Endothelial cell of umbilical vein (primary cell): ENCODE results near the gene TMEM41B. TPM values are rescaled to one million over a fixed set of nuclear protein-coding genes. Genes with fewer than 3 reads are reported as not detected.

Source experiments
- BruUV-seq: library from RNA; stranded (reverse); fragments of 400-500 nt; replicated peaks from 2 replicates; lab custom pipeline; 2021; lab: Mats Ljungman, UMichigan
- CTCF ChIA-PET: fragments of 300-600, 350-600 bp; sonication (Branson Sonifier 250); formaldehyde crosslinking; loops from one replicate; lab custom pipeline; 2021; ENCODE audit warnings: antibody characterized with exemption, inconsistent platforms; lab: Charles Lee
- POLR2A ChIA-PET: fragments of 300-600, 350-600 bp; sonication (Branson Sonifier 250); formaldehyde crosslinking; loops from one replicate; lab custom pipeline; 2021; ENCODE audit warnings: antibody characterized with exemption, inconsistent platforms; lab: Charles Lee
- DNase-seq: peaks from one replicate; pipeline ENCODE4 v3.0.0-alpha.2; 2011; ENCODE audit warnings: low read depth, low spot score
- FAIRE-seq: peaks from 2 replicates; lab custom pipeline; 2011; peaks lifted over from hg19 to GRCh38; lab: Jason Lieb, UNC
- H2AFZ ChIP-seq: 2 replicates; pipeline ENCODE4 v1.6.0; 2012; ENCODE audit warnings: low read depth, low read length, control low read depth, inconsistent platforms
- H3K27ac ChIP-seq: 2 replicates; pipeline ENCODE4 v1.5.1; 2011; ENCODE audit warnings: low read depth, mild to moderate bottlenecking, control low read depth, low read length, moderate library complexity; ENCODE audit not compliant: insufficient read depth
- H3K27me3 ChIP-seq, 2 experiments: 2 replicates each; pipeline versions ENCODE4 v1.6.0 to v1.6.1; 2011; ENCODE audit warnings: low read length in 2 of 2, mixed read lengths in 1 of 2; ENCODE audit not compliant: control insufficient read depth in 2 of 2, insufficient read depth in 2 of 2
- H3K36me3 ChIP-seq, 2 experiments: 2 replicates in 1 of 2; 3 replicates in 1 of 2; pipeline ENCODE4 v1.5.1; 2011; ENCODE audit warnings: low read length in 2 of 2, mild to moderate bottlenecking in 1 of 2, moderate library complexity in 1 of 2; ENCODE audit not compliant: control insufficient read depth in 2 of 2, insufficient read depth in 2 of 2; ENCODE audit errors: extremely low read depth in 1 of 2
- H3K4me1 ChIP-seq: 3 replicates; pipeline ENCODE4 v1.5.1; 2011; ENCODE audit warnings: mild to moderate bottlenecking, low read length; ENCODE audit not compliant: control insufficient read depth, insufficient read depth; ENCODE audit errors: extremely low read depth
- H3K4me2 ChIP-seq: 2 replicates; pipeline ENCODE4 v1.6.1; 2011; ENCODE audit warnings: low read length, control low read depth, mixed read lengths; ENCODE audit not compliant: insufficient read depth
- H3K4me3 ChIP-seq, 3 experiments: fragments of 200-600 bp in 1 of 3; sonication (generic), shearing (Covaris generic) in 1 of 3; replicated peaks in 1 of 3; 2 replicates each; pipeline ENCODE4 v1.5.1; 2011 to 2016; ENCODE audit warnings: control low read depth in 3 of 3, low read length in 3 of 3, mild to moderate bottlenecking in 2 of 3, inconsistent platforms in 1 of 3, low read depth in 1 of 3, moderate library complexity in 1 of 3; ENCODE audit not compliant: insufficient read depth in 1 of 3
- H3K79me2 ChIP-seq: 2 replicates; pipeline ENCODE4 v1.6.0; 2012; ENCODE audit warnings: low read length, inconsistent platforms; ENCODE audit not compliant: control insufficient read depth, insufficient read depth
- H3K9ac ChIP-seq: replicated peaks from 2 replicates; pipeline ENCODE3; 2011; ENCODE audit warnings: low read length, control low read depth; ENCODE audit not compliant: insufficient read depth; ENCODE audit errors: extremely low read depth
- H3K9me1 ChIP-seq: replicated peaks from 3 replicates; pipeline ENCODE4 v1.6.0; 2011; ENCODE audit warnings: mild to moderate bottlenecking, low read length; ENCODE audit not compliant: control insufficient read depth, insufficient read depth; ENCODE audit errors: extremely low read depth
- H3K9me3 ChIP-seq: replicated peaks from 2 replicates; pipeline ENCODE4 v1.5.1; 2012; ENCODE audit warnings: low read length, inconsistent platforms; ENCODE audit not compliant: control insufficient read depth, insufficient read depth
- H4K20me1 ChIP-seq: replicated peaks from 2 replicates; pipeline ENCODE3; 2011; ENCODE audit warnings: mild to moderate bottlenecking, low read length; ENCODE audit not compliant: control insufficient read depth, insufficient read depth; ENCODE audit errors: extremely low read depth
- EZH2 ChIP-seq: IDR thresholded peaks from 2 replicates; pipeline ENCODE4 v1.6.1; 2012; ENCODE audit warnings: borderline replicate concordance, low read depth, mild to moderate bottlenecking, moderate library complexity, low read length, inconsistent platforms; ENCODE audit not compliant: severe bottlenecking
- FOS ChIP-seq: IDR thresholded peaks from 2 replicates; pipeline ENCODE4 v1.6.1; 2011; ENCODE audit warnings: mild to moderate bottlenecking, low read length, moderate library complexity, borderline replicate concordance; ENCODE audit not compliant: insufficient read depth
- GATA2 ChIP-seq: IDR thresholded peaks from 2 replicates; pipeline ENCODE4 v1.7.0; 2011; ENCODE audit warnings: low read depth, mild to moderate bottlenecking, moderate library complexity, mixed read lengths, low read length; ENCODE audit not compliant: insufficient read length, insufficient read depth
- JUN ChIP-seq: IDR thresholded peaks from 2 replicates; pipeline ENCODE4 v1.6.1; 2011; ENCODE audit warnings: borderline replicate concordance, low read depth; ENCODE audit not compliant: insufficient read length, insufficient read depth
- MYC ChIP-seq: IDR thresholded peaks from one replicate; pipeline ENCODE4 v1.6.1; 2011; ENCODE audit warnings: mild to moderate bottlenecking, low read depth, low read length
- POLR2A ChIP-seq: IDR thresholded peaks from 2 replicates; pipeline ENCODE4 v1.6.1; 2012; ENCODE audit warnings: low read depth, mild to moderate bottlenecking, control low read depth, low read length
- POLR2AphosphoS5 ChIP-seq: IDR thresholded peaks from 2 replicates; pipeline ENCODE4 v1.6.1; 2012; ENCODE audit warnings: low read depth, mild to moderate bottlenecking, control low read depth, low read length, moderate library complexity; ENCODE audit not compliant: insufficient read depth
- dilution Hi-C: fragments of 300-500 bp; cut with MboI; formaldehyde crosslinking; loops from one replicate; pipeline ENCODE4 v1.15.0; 2019; ENCODE audit warnings: low sequenced_read_pairs; ENCODE audit not compliant: extremely low pct_ligation_motif_present
- intact Hi-C: fragments of 100-400 bp; cut with micrococcal nuclease; formaldehyde crosslinking; loops from one replicate; pipeline ENCODE4 v1.10.0; 2022
- polyA plus RNA-seq, 4 experiments: library from polyadenylated mRNA; depleted of rRNA in 3 of 4; stranded (reverse) in 3 of 4; unstranded in 1 of 4; fragments of >200 nt; gene quantifications; 2 replicates each; pipeline versions ENCODE4 v1.2.1 to v1.2.3, GENCODE V29; 2011 to 2012; ENCODE audit warnings: missing spikeins in 1 of 4
- total RNA-seq: library from RNA; stranded (reverse); gene quantifications from 2 replicates; pipeline ENCODE4 v1.2.3, GENCODE V29; 2021
- TF ChIP-seq, protein P1 (sequence below): IDR thresholded peaks from 2 replicates; pipeline ENCODE4 v1.6.1; 2011; ENCODE audit not compliant: insufficient read depth, insufficient read length
- TF ChIP-seq, protein P2 (sequence below), 2 donors: IDR thresholded peaks; 1 replicate in 1 of 2; 2 replicates in 1 of 2; pipeline ENCODE4 v1.5.1; 2011; ENCODE audit warnings: low read length in 2 of 2, mild to moderate bottlenecking in 2 of 2, moderate library complexity in 2 of 2, control low read depth in 1 of 2, inconsistent platforms in 1 of 2, low read depth in 1 of 2; ENCODE audit not compliant: insufficient read depth in 1 of 2; ENCODE audit errors: extremely low read depth in 1 of 2

TMEM41B gene
- total and polyA plus RNA-seq, 2 donors (not counting 3 experiments of a cell fraction or from before 2014, with no cell fraction given), result 16.6 to 39.0 TPM

DNA sequence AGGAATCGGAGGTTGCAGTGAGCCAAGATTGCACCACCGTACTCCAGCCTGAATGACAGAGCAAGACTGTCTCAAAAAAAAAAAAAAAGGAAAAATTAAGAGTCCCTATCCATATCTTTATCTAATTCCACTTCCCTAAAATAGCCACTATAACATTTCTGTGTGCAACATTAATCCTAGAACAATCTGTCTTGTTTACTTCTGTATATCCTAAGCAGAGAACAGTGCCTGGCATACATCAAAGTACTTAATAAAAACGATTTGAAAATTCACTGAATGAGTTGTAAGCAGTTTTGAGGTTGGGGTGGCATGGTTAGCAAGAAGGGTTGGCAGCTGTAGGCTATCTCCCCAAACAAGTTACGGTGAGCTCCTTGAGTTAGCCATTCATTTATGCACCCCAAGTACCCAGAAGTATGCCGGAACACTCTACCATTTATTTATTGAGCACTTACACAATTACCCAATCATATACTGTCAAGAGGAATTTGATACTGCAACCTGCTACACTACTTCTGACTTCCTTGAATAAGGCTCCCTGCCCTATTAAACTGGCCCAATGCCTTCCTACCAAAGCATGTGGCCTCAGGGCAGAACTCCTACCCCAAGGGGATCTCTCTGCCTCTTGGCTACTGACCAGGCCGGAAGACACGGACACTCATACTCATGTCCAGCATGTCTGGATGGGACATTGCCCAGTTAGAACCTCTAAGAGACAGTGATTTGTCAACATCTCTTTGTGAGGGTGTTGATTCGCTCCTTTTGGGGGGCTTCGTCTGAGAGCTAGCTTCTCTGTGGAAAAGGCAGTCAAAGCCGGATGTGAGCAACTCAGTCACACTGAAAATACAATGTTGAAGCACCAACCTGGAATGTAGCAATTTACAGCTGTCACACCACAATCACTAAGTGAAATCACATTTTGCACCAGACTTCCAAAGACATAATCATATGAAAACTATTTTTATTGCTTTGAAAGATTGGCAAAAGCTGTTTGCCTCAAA is 16.3 kb upstream of the TMEM41B start:
- H3K79me2 ChIP-seq, result no peaks in the 10 kb centered on the region
- ChIA-PET POLR2A (interaction anchor here (0.6 kb wide), 1 partner anchor 49 kb away, joined by 3 read pairs; no protein-coding TSS in a partner anchor), CTCF (interaction anchor here (1.4 kb wide), 2 partner anchors 10 to 164 kb away, joined by 3 to 7 read pairs; no protein-coding TSS in a partner anchor)
- no peaks in the 10 kb centered on the region for H3K9me3 ChIP-seq
- no TSS peak for BruUV-seq
- H3K27me3 ChIP-seq, result no peaks in the 10 kb centered on the region
- H3K9me1 ChIP-seq, result no peaks in the 10 kb centered on the region
- H3K4me2 ChIP-seq, result no peak overlapping the region
- no peaks in the 10 kb centered on the region for H3K4me1 ChIP-seq
- TF ChIP-seq GATA2 (no peak), MYC (no peak), JUN (no peak), FOS (no peak)
- peak overlapping the region; percentile 14 for H2AFZ ChIP-seq
- no peak overlapping the region for H3K4me3 ChIP-seq
- FAIRE-seq, result no peak
- no peak for DNase-seq
- no peaks in the 10 kb centered on the region for H3K36me3 ChIP-seq
- H4K20me1 ChIP-seq, result no peaks in the 10 kb centered on the region
- dilution Hi-C loops, result no loop called here
- H3K9ac ChIP-seq, result no peak overlapping the region
- H3K27ac ChIP-seq, result no peak overlapping the region
- intact Hi-C loops, result no loop called here

DNA sequence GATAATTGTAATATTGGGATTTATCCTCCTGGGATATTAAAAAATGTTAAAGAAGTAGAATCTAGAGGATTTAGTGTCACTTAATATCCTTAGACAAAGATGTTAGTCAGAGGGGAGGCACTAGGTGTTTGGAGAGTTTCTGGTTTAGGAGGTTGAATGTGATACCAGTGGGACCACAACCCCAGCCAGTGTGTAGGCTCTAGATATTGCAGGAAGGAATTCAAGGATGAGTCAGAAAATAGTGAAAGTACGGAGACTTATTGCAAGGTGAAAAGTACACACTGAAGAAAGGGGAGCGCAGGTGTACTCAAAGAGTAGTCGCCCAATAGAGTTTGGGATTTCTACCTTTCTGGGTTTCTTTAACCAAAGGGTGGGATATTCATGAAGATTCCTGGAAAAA is 5.7 kb upstream of the TMEM41B start:
- Histone ChIP-seq H3K4me2 (no peak overlapping the region), H4K20me1 (no peaks in the 10 kb centered on the region), H3K4me1 (peaks cover 2% of the 10 kb centered on the region), H3K4me3 (no peak overlapping the region), H3K9ac (no peak overlapping the region), H3K9me3 (no peaks in the 10 kb centered on the region), H2AFZ (no peak overlapping the region), H3K27ac (no peak overlapping the region), H3K27me3 (no peaks in the 10 kb centered on the region), H3K79me2 (no peaks in the 10 kb centered on the region), H3K36me3 (no peaks in the 10 kb centered on the region), H3K9me1 (no peaks in the 10 kb centered on the region)
- DNase-seq (no peak), FAIRE-seq (no peak)
- intact Hi-C loops (no loop called here), dilution Hi-C loops (no loop called here)
- no peak for TF ChIP-seq EZH2
- TF ChIP-seq JUN, result no peak
- TF ChIP-seq POLR2AphosphoS5, result no peak
- no peak for TF ChIP-seq GATA2
- TF ChIP-seq, protein P1, sequence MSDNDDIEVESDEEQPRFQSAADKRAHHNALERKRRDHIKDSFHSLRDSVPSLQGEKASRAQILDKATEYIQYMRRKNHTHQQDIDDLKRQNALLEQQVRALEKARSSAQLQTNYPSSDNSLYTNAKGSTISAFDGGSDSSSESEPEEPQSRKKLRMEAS, result no peak
- no peak for TF ChIP-seq POLR2A
- TF ChIP-seq FOS, result no peak
- TF ChIP-seq MYC, result no peak
- TF ChIP-seq, protein P2, sequence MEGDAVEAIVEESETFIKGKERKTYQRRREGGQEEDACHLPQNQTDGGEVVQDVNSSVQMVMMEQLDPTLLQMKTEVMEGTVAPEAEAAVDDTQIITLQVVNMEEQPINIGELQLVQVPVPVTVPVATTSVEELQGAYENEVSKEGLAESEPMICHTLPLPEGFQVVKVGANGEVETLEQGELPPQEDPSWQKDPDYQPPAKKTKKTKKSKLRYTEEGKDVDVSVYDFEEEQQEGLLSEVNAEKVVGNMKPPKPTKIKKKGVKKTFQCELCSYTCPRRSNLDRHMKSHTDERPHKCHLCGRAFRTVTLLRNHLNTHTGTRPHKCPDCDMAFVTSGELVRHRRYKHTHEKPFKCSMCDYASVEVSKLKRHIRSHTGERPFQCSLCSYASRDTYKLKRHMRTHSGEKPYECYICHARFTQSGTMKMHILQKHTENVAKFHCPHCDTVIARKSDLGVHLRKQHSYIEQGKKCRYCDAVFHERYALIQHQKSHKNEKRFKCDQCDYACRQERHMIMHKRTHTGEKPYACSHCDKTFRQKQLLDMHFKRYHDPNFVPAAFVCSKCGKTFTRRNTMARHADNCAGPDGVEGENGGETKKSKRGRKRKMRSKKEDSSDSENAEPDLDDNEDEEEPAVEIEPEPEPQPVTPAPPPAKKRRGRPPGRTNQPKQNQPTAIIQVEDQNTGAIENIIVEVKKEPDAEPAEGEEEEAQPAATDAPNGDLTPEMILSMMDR (IDR thresholded peaks at IDR 0.05; ENCODE audit: extremely low read depth in 1 of 2, insufficient read depth in 1 of 2, low read depth in 1 of 2, low read length in 2 of 2), result no peak
- ChIA-PET POLR2A (no interaction called here), CTCF (no interaction called here)
- BruUV-seq, result no TSS peak
